Activated CD8-positive, alpha-beta T cell treated with anti-CD3 and anti-CD28 coated beads for 36 hours (primary cell): Measurements from ENCODE around the gene MYO5B. TPM values are rescaled to one million over a fixed set of nuclear protein-coding genes. Genes with fewer than 3 reads are reported as not detected.

Experiments
- ATAC-seq: fragments of 200-7000 bp; cut with Tn5 transposase; one replicate; pipeline ENCODE4 v1.10.0; 2021; ENCODE audit warnings: mild to moderate bottlenecking, moderate library complexity
- CTCF ChIA-PET: fragments of 350-600 bp; sonication (Branson Sonifier 250); formaldehyde crosslinking; loops from one replicate; lab custom pipeline; 2021; ENCODE audit warnings: antibody characterized with exemption; lab: Charles Lee
- POLR2A ChIA-PET: fragments of 350-600 bp; sonication (Branson Sonifier 250); formaldehyde crosslinking; loops from one replicate; lab custom pipeline; 2021; ENCODE audit warnings: antibody characterized with exemption; lab: Charles Lee
- DNase-seq: peaks from one replicate; pipeline ENCODE4 v3.0.0-alpha.2; 2020
- H3K27ac Mint-ChIP-seq: one replicate; pipeline ENCODE4 v1.8.0; 2021; ENCODE audit warnings: mild to moderate bottlenecking, mixed read lengths
- H3K27me3 Mint-ChIP-seq: one replicate; pipeline ENCODE4 v1.8.0; 2021; ENCODE audit warnings: mixed read lengths
- H3K36me3 Mint-ChIP-seq: one replicate; pipeline ENCODE4 v1.8.0; 2021; ENCODE audit warnings: low read depth, mixed read lengths
- H3K4me1 Mint-ChIP-seq: one replicate; pipeline ENCODE4 v1.8.0; 2021; ENCODE audit warnings: low read depth, mixed read lengths
- H3K4me3 Mint-ChIP-seq: one replicate; pipeline ENCODE4 v1.8.0; 2021; ENCODE audit warnings: mild to moderate bottlenecking, moderate library complexity, mixed read lengths
- H3K9me3 Mint-ChIP-seq: one replicate; pipeline ENCODE4 v1.8.0; 2021; ENCODE audit warnings: mixed read lengths
- intact Hi-C: fragments of 100-400 bp; cut with micrococcal nuclease; formaldehyde crosslinking; loops from one replicate; pipeline ENCODE4 v1.10.0; 2022
- total RNA-seq, 2 experiments: library from RNA; stranded (reverse); gene quantifications; one replicate each; pipeline ENCODE4 v1.2.3, GENCODE V29; 2021
- TF ChIP-seq, protein P1 (sequence below): fragments of 200-600 bp; IDR thresholded peaks from one replicate; pipeline ENCODE4 v1.8.0; 2022; ENCODE audit warnings: antibody characterized with exemption, mild to moderate bottlenecking

Gene MYO5B
- total RNA-seq, 2 experiments from 2014 or later: 0.09 TPM; not detected in 1

DNA sequence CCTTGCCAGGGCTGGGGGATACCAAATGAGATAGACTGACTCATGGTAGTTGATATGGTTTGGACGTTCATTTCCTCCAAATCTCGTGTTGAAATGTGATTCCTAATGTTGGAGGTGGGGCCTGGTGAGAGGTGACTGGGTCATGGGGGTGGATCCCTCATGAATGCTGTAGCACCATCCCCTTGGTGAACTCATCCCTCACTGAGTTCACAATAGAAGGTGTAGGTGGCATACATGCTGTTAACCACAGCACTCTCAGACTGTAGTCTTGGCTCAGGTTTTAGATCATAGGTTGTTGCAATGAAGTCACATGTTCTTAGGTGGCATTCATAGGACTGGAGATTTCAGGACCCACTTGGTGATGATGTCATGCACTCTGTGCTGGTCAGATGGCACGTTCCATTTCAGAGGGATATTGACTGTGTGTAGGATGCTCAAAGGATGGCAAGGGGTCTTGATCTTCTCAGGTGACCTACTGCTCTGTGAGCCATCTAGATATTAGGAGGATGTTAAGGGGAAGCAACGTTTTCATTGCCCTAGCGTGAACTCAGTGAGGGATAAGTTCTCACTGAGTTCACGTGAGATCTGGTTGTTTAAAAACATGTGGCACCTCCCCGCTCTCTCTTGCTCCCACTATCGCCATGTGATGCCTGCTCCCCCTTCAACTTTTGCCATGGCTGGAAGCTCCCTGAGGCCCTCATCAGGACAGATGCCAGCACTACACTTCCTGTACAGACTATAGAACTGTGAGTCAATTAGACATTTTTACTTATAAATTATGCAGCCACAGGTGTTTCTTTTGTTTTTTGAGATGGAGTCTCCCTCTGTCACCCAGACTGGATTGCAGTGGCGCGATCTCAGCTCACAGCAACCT is 307.8 kb downstream of the MYO5B start:
- CTCF ChIA-PET: no interaction called here
- intact Hi-C loops: no loop called here
- Mint-ChIP-seq H3K9me3 (no peaks in the 10 kb centered on the region), H3K36me3 (no peaks in the 10 kb centered on the region), H3K4me1 (no peaks in the 10 kb centered on the region), H3K4me3 (no peak overlapping the region), H3K27me3 (peaks cover 7% of the 10 kb centered on the region), H3K27ac (no peak overlapping the region)
- TF ChIP-seq, protein P1, sequence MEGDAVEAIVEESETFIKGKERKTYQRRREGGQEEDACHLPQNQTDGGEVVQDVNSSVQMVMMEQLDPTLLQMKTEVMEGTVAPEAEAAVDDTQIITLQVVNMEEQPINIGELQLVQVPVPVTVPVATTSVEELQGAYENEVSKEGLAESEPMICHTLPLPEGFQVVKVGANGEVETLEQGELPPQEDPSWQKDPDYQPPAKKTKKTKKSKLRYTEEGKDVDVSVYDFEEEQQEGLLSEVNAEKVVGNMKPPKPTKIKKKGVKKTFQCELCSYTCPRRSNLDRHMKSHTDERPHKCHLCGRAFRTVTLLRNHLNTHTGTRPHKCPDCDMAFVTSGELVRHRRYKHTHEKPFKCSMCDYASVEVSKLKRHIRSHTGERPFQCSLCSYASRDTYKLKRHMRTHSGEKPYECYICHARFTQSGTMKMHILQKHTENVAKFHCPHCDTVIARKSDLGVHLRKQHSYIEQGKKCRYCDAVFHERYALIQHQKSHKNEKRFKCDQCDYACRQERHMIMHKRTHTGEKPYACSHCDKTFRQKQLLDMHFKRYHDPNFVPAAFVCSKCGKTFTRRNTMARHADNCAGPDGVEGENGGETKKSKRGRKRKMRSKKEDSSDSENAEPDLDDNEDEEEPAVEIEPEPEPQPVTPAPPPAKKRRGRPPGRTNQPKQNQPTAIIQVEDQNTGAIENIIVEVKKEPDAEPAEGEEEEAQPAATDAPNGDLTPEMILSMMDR: no peak
- POLR2A ChIA-PET: no interaction called here
- DNase-seq (peak; percentile 13), ATAC-seq (peak; percentile 67)

- DNase-seq (no peak), ATAC-seq (no peak)
- H3K36me3 Mint-ChIP-seq: no peaks in the 10 kb centered on the region
- ChIA-PET POLR2A (no interaction called here), CTCF (no interaction called here)
- H3K9me3 Mint-ChIP-seq: no peaks in the 10 kb centered on the region
- intact Hi-C loops: no loop called here
- H3K27me3 Mint-ChIP-seq: peaks cover 7% of the 10 kb centered on the region
- no peak overlapping the region for H3K4me3 Mint-ChIP-seq
- TF ChIP-seq, protein P1: no peak
- H3K27ac Mint-ChIP-seq: no peak overlapping the region
- no peaks in the 10 kb centered on the region for H3K4me1 Mint-ChIP-seq
Observed at GRCh38 chr18:49884959-49885358, 310.0 kb downstream of the MYO5B start.

DNA sequence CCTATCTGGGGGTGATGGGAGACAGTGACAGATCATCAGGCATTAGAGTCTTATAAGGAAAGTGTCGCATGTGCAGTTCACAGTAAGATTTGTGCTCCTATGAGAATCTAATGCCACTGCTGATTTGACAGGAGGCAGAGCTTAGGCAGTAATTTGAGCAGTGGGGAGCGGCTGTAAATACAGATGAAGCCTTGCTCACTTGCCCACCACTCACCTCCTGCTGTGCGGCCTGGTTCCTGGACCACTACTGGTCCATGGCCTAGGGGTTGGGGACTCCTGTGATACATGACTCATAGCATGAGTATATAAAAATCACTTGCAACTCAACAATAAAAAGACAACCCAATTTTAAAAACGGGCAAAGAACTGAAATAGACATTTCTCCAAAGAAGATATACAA is 310.5 kb downstream of the MYO5B start:
- no peak overlapping the region for H3K27ac Mint-ChIP-seq
- intact Hi-C loops: no loop called here
- no peaks in the 10 kb centered on the region for H3K9me3 Mint-ChIP-seq
- TF ChIP-seq, protein P1: no peak
- H3K4me3 Mint-ChIP-seq: no peak overlapping the region
- H3K27me3 Mint-ChIP-seq: peaks cover 8% of the 10 kb centered on the region
- no peaks in the 10 kb centered on the region for H3K4me1 Mint-ChIP-seq
- ChIA-PET POLR2A (no interaction called here), CTCF (no interaction called here)
- no peaks in the 10 kb centered on the region for H3K36me3 Mint-ChIP-seq
- DNase-seq: no peak
- ATAC-seq: no peak

DNA sequence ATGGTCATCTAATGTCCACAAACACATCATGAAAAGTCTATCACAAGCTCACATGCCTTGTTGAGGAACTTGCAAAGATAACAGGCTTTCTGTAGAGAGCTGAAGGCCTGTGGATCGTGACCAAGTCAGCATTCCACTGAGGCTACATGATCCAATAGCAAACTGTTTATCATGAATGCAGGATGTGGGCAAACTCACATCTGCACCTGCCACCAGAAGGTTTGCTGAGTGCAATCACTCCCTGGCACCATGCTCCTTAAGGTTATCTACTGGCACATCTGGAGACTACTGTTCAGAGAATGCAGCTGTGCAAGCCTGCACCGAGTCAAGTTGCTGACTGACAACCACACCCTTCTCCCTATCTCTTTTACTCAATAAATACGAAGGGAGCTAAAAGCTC is 314.3 kb downstream of the MYO5B start:
- DNase-seq (no peak), ATAC-seq (no peak)
- intact Hi-C loops: no loop called here
- POLR2A ChIA-PET: interaction anchor here (0.6 kb wide), 1 partner anchor 235 kb away, joined by 3 read pairs; no protein-coding TSS in a partner anchor
- H3K4me3 Mint-ChIP-seq: no peak overlapping the region
- no peaks in the 10 kb centered on the region for H3K36me3 Mint-ChIP-seq
- peaks cover 22% of the 10 kb centered on the region for H3K27me3 Mint-ChIP-seq
- CTCF ChIA-PET: no interaction called here
- no peak overlapping the region for H3K27ac Mint-ChIP-seq
- no peaks in the 10 kb centered on the region for H3K4me1 Mint-ChIP-seq
- TF ChIP-seq, protein P1: no peak
- H3K9me3 Mint-ChIP-seq: no peaks in the 10 kb centered on the region

GRCh38 chr18:49879271-49879580 is 315.7 kb downstream of the MYO5B start:
- H3K27ac Mint-ChIP-seq: no peak overlapping the region
- ATAC-seq (no peak), DNase-seq (no peak)
- no peak overlapping the region for H3K4me3 Mint-ChIP-seq
- intact Hi-C loops: no loop called here
- peaks cover 2% of the 10 kb centered on the region for H3K4me1 Mint-ChIP-seq
- no peaks in the 10 kb centered on the region for H3K36me3 Mint-ChIP-seq
- no peaks in the 10 kb centered on the region for H3K9me3 Mint-ChIP-seq
- CTCF ChIA-PET: interaction anchor here (0.9 to 2.5 kb wide), 2 partner anchors 18 to 478 kb away, joined by 3 to 7 read pairs; no protein-coding TSS in a partner anchor
- POLR2A ChIA-PET: no interaction called here
- H3K27me3 Mint-ChIP-seq: peaks cover 20% of the 10 kb centered on the region
- TF ChIP-seq, protein P1: no peak
